Anterior cingulate cortex (tissue), 58 donors: ENCODE results near the gene SEC14L3.
A peak's percentile ranks its signal among the peaks of the same experiment; 100 is the strongest.

ENCODE experiments used
- DNase-seq, 58 donors: peaks; one replicate each; lab custom pipeline; 2025; lab: John Stamatoyannopoulos, UW

The SEC14L3 gene

GRCh38 chr22:30447656-30448055 lies 24.2 kb downstream of the SEC14L3 start:
- DNase-seq: no peak

DNA sequence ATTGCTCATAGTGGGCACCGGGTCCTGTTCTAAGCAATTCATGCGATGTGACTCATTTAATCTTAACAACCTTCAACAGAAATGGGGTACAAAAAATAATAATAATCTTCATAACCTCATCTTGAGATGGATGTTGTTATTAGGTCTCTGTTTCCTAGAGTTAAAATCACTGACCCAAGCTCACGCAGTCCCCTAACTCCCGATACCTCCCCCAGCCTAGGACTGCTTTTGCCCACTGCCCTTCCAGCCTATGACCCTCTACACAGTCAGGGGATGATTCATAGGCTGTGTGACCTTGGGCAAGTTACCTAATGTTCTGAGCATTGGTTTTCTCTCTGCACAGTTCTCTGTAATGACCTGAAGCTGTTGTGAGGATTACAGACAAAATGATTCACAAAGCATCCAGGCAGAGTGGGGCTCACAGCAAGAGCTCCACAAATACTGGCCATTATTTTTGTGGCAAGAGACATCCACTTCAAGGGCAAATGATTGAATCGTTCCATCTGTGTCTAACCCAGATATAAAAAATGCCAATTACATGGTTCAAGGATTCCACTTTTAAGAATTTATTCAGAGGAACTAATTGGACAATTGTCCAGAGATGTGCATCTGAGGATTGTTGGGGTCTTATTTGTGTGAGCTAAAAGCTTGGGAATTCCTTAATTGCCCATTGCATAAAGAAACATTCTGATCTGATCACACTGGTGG lies 26.2 kb downstream of the SEC14L3 start:
- DNase-seq: no peak

GRCh38 chr22:30444632-30445437 lies 27.0 kb downstream of the SEC14L3 start:
- peak in 41 of 58 donors; percentile 6 to 65 (median 26) for DNase-seq

GRCh38 chr22:30441088-30441487 lies 30.7 kb downstream of the SEC14L3 start:
- no peak for DNase-seq

DNA sequence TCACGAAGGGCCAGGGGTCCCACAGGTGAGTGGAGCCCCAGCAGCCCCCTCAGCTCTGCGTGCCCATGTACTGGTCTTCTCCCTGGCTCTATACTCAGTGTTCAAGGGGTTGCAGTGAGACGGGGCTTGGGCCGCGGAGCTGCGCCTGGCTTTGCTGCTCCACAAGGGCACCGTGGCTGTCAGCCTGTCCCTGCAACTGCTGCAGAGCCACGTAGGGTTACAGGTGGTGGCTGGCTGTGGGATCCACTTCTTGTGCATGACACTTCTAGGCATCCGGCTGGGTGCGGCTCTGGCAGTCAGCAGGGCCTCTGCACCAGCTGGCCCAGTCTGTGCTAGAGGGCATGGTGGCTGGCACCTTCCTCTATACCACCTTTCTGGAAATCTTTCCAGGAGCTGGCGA lies 32.0 kb downstream of the SEC14L3 start:
- no peak for DNase-seq

- no peak for DNase-seq
Observed at GRCh38 chr22:30439226-30439625, 32.6 kb downstream of the SEC14L3 start.

- no peak for DNase-seq
Observed at GRCh38 chr22:30438559-30438958, 33.3 kb downstream of the SEC14L3 start.

- DNase-seq: no peak
Observed at GRCh38 chr22:30436196-30436595, 35.6 kb downstream of the SEC14L3 start.

- DNase-seq: peak in 1 of 58 donors; percentile 17
Observed at GRCh38 chr22:30435674-30436126, 36.1 kb downstream of the SEC14L3 start.

DNA sequence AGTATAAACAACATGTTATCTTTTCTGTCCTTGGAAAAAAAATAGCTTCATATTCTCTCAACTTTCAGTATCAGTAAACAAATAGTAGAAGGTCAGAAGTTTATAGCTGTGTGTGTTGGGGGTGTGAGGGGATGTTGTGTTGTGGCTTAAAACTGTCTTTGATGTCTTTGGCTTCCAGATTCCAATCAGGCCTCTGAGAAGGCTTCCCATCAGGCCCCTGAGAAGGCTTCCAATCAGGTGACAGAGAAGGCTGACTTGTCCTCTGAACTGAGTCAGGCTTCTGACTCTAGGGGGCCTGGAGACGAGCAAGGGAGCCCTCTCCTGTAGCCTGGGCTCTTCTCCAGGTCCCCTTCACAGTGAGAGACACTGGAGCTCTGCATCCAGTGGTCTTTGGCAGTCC lies 37.0 kb downstream of the SEC14L3 start:
- DNase-seq: no peak

DNA sequence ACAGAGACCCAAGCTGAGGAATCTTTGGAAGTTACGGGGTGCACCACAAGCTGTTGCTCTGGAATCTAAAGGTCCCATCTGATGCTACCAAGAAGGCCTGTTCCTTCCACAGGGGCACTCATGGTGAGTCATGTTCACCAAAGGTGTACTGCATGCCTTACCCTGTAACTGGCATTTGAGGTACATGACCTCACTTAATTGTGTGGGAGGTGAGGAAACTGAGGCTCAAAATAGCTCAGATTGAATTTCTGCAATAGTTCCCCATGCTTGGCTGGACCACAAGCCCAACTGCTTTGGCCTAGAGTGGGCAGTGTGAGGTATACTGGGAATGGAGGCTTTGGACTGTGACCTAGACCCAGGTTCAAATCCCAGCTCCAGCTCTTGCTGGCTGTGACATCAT lies 38.0 kb downstream of the SEC14L3 start:
- no peak for DNase-seq

DNA sequence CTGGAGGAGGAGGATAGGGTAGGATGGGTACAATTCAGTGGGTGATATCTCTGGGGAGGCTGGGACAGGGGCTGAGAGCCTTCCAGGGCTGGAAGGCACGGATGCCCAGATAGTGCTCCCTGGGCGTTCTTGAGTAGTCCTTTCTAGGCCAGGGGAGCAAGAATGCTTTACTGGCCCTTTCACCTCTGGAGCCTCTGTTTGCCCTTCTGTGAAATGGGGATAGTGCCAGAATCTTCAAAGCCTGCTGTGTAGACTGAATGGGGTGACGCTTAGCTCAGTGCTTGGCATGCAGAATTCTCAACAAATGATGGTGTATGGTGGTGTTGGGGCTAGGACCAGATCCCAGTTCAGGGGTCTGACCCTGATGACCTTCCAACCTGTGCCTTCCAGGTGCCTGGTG lies 38.6 kb downstream of the SEC14L3 start:
- no peak for DNase-seq

- DNase-seq: no peak
Observed at GRCh38 chr22:30432520-30432919, 39.3 kb downstream of the SEC14L3 start.

DNA sequence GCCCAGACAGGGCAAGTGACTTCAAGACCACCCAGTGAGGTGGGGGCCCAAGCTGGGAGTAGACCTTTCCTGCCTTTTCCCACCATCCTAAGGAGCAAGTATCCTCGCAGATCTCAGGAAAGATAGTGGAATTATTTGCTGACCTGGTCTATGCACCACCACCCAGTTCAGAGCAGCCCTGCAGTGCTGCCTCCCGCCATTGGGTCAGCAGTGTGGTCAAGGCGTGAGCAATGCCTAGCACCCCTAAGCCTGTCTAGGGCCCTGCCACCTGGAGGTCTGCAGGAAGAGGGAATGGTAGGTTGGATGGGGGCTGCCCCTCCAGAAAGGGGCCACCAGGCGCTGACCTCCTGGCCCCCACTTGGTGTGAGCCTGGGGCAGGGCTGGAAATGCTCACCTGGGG lies 39.7 kb downstream of the SEC14L3 start:
- no peak for DNase-seq

GRCh38 chr22:30430933-30431332 lies 40.9 kb downstream of the SEC14L3 start:
- DNase-seq: peak in 3 of 58 donors; percentile 4 to 34 (median 7)

DNA sequence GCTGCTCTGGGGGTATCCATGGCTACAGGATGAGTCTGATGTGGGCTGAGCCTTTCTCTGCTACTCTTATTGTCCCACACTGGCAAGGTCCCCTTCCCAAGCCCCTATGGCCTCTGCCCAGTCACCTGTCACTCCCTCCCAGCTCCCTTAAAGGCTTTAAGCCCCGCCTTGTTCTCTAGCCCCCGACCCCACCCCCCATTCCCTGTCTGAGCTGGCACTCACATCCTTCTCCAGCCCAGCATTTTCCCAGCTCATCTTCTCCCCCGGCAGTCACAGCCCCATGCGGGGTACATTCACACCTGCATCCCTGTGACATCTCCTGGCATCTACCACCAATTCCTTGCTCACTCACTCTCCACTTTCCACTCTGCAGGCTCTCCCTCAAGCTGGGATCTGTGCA lies 41.9 kb downstream of the SEC14L3 start:
- DNase-seq: no peak

DNA sequence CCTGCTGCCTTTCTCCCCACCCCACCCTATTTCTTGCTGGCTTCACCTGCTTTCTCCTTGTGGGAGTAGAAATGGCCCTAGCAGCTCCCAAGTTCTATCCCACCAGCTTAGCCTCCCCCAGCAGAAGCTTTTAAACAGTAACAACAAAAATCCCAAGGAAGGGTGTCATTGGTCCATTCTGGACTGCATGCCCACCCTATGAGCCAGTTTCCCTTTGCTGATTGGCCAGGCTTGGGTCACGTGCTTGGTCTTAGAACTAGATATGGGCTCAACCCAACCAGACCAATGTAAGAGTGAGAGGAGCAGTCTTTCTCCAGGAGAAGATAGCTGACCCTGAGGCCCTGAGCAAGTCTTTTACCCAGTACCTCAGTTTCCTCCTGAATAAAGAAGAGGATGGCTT lies 43.9 kb downstream of the SEC14L3 start:
- no peak for DNase-seq

- peak in 54 of 58 donors; percentile 13 to 83 (median 52) for DNase-seq
Observed at GRCh38 chr22:30426388-30427353, 45.1 kb downstream of the SEC14L3 start.

- DNase-seq: peak in 47 of 58 donors; percentile 10 to 65 (median 33)
Observed at GRCh38 chr22:30425616-30426387, 46.0 kb downstream of the SEC14L3 start, which contains the start of gene MTFP1. Gene MTFP1, plus strand, starts transcription at chr22:30425768. Its CDS starts 112 bp downstream, at chr22:30425880.

- no peak for DNase-seq
Observed at GRCh38 chr22:30425327-30425615, 46.5 kb downstream of the SEC14L3 start.
